ENCODE data around the gene YTHDF2. TPM values are rescaled to one million over a fixed set of nuclear protein-coding genes. Genes with fewer than 3 reads are reported as not detected.

The YTHDF2 gene
- total and polyA plus RNA-seq, 9 of the 15 experiments (the other 6 are each of a cell fraction or from before 2014, with no cell fraction given), result 41.0 to 111 (median 83.3) TPM

- in situ Hi-C loops (cut with MboI), result no loop called here
- CTCF ChIA-PET (ENCODE audit: low intra/inter-chr PET ratio), result interaction anchor here (0.7 kb wide), 1 partner anchor 10 kb away, joined by 3 read pairs; no protein-coding TSS in a partner anchor
- Histone ChIP-seq H3K36me3 (ENCODE audit: control insufficient read depth, insufficient read depth, low read length) (peaks cover 85% of the 10 kb centered on the region), H3K4me3 (no peak overlapping the region), H2AFZ (ENCODE audit: low read depth, low read length) (no peak overlapping the region), H3K27me3 (ENCODE audit: control insufficient read depth in 2 of 2, insufficient read depth in 2 of 2, low read length in 2 of 2) (no peaks in the 10 kb centered on the region), H3K4me1 (replicated peaks in 1 of 2; ENCODE audit: control insufficient read depth in 2 of 2, insufficient read depth in 2 of 2, low read length in 2 of 2) (peaks cover 5 to 8% of the 10 kb centered on the region in 2 experiments; a peak in 3 of 5 replicates), H3K27ac (ENCODE audit: extremely low read depth, low read depth, low read length) (no peak overlapping the region), H3K9ac (ENCODE audit: insufficient read depth in 1 of 2, low read depth in 2 of 2, low read length in 2 of 2) (no peak overlapping the region), H3K9me1 (ENCODE audit: control insufficient read depth, insufficient read depth, low read length) (no peaks in the 10 kb centered on the region), H4K20me1 (replicated peaks; ENCODE audit: control insufficient read depth, insufficient read depth, low read length) (peaks cover 42% of the 10 kb centered on the region), H3K9me3 (replicated peaks; ENCODE audit: control insufficient read depth, insufficient read depth, low read depth, low read length) (no peaks in the 10 kb centered on the region), H3K79me2 (ENCODE audit: control insufficient read depth, insufficient read depth, low read length) (peaks cover 99% of the 10 kb centered on the region), H3K4me2 (ENCODE audit: insufficient read depth, low read length) (no peak overlapping the region)
- BruUV-seq (replicated peaks), result no TSS peak
- DNase-seq (ENCODE audit: extremely low read depth in 1 of 4, low spot score in 3 of 4), result no peak
- POLR2A ChIA-PET, result interaction anchor here (0.9 to 3.3 kb wide), 7 partner anchors 11 to 110 kb away, joined by 3 to 16 read pairs (median 4); partner anchors contain the start of gene RNU11
- ATAC-seq, result no peak
- WGBS (ENCODE audit: insufficient coverage, low coverage, missing lambda C conversion rate), result 90% methylated on average over 4 of the region's 4 CpGs
- TF ChIP-seq POLR2AphosphoS5 (IDR thresholded peaks at IDR 0.05; ENCODE audit: control insufficient read depth, insufficient read depth, low read depth, low read length) (0 out of 2 replicates have a peak, but pooled peaks have one; percentile 21), POLR2AphosphoS2 (IDR thresholded peaks at IDR 0.05; ENCODE audit: low read length) (0 out of 2 replicates have a peak, but pooled peaks have one; percentile 41), CCNT2 (IDR thresholded peaks at IDR 0.05; ENCODE audit: borderline replicate concordance, extremely low read depth, insufficient read length, low read depth, low read length) (no peak)
- no peak for FAIRE-seq
- intact Hi-C loops (cut with micrococcal nuclease), result no loop called here
These were observed 21.7 kb downstream of the YTHDF2 start for GRCh38 chr1:28758420-28758819.

GRCh38 chr1:28759257-28759656 is 22.5 kb downstream of the YTHDF2 start:
- TSS peak; percentile 11 for BruUV-seq (replicated peaks)
- TF ChIP-seq RBFOX2 (IDR thresholded peaks at IDR 0.05; ENCODE audit: low read depth, low read length) (0 out of 2 replicates have a peak, but pooled peaks have one; percentile 14), ZNF316 (IDR thresholded peaks at IDR 0.05) (peak; percentile 67), ZBTB8A (IDR thresholded peaks at IDR 0.05; ENCODE audit: partially characterized antibody) (no peak), MAFK (IDR thresholded peaks at IDR 0.05; ENCODE audit: low read length) (0 out of 2 replicates have a peak, but pooled peaks have one; percentile 27), ZNF263 (CRISPR knock-in tag; IDR thresholded peaks at IDR 0.05; ENCODE audit: borderline replicate concordance) (no peak), C11orf30 (IDR thresholded peaks at IDR 0.05; ENCODE audit: low read depth) (peak; percentile 52; the same call in 1 of the 2 replicates)
- ATAC-seq, result no peak
- Histone ChIP-seq H3K4me2 (ENCODE audit: insufficient read depth, low read length) (no peak overlapping the region), H3K27me3 (ENCODE audit: control insufficient read depth in 2 of 2, insufficient read depth in 2 of 2, low read length in 2 of 2) (no peaks in the 10 kb centered on the region), H3K4me1 (replicated peaks in 1 of 2; ENCODE audit: control insufficient read depth in 2 of 2, insufficient read depth in 2 of 2, low read length in 2 of 2) (peaks cover 5 to 6% of the 10 kb centered on the region in 2 experiments; a peak in 3 of 5 replicates), H3K4me3 (no peak overlapping the region), H3K9me1 (ENCODE audit: control insufficient read depth, insufficient read depth, low read length) (no peaks in the 10 kb centered on the region), H3K9me3 (replicated peaks; ENCODE audit: control insufficient read depth, insufficient read depth, low read depth, low read length) (no peaks in the 10 kb centered on the region), H2AFZ (ENCODE audit: low read depth, low read length) (no peak overlapping the region), H3K79me2 (ENCODE audit: control insufficient read depth, insufficient read depth, low read length) (peaks cover 92% of the 10 kb centered on the region), H3K9ac (ENCODE audit: insufficient read depth in 1 of 2, low read depth in 2 of 2, low read length in 2 of 2) (no peak overlapping the region), H3K36me3 (ENCODE audit: control insufficient read depth, insufficient read depth, low read length) (peaks cover 80% of the 10 kb centered on the region), H4K20me1 (replicated peaks; ENCODE audit: control insufficient read depth, insufficient read depth, low read length) (peaks cover 36% of the 10 kb centered on the region), H3K27ac (ENCODE audit: extremely low read depth, low read depth, low read length) (no peak overlapping the region)
- POLR2A ChIA-PET, result interaction anchor here (0.5 to 3.3 kb wide), 8 partner anchors 12 to 111 kb away, joined by 3 to 16 read pairs (median 4); partner anchors contain the start of gene RNU11
- CTCF ChIA-PET (ENCODE audit: low intra/inter-chr PET ratio), result interaction anchor here (0.7 kb wide), 1 partner anchor 117 kb away, joined by 3 read pairs; no protein-coding TSS in a partner anchor
- in situ Hi-C loops (cut with MboI), result no loop called here
- WGBS (ENCODE audit: insufficient coverage, low coverage, missing lambda C conversion rate), result 91% methylated on average over 3 of the region's 3 CpGs
- no peak for DNase-seq (ENCODE audit: extremely low read depth in 1 of 4, low spot score in 3 of 4)
- FAIRE-seq, result no peak
- intact Hi-C loops (cut with micrococcal nuclease), result no loop called here
